H1 (cell line): ENCODE results near the gene RBFA. TPM values are rescaled to one million over a fixed set of nuclear protein-coding genes. Genes with fewer than 3 reads are reported as not detected.
A peak's percentile ranks its signal among the peaks of the same experiment; 100 is the strongest.

Source experiments
- CTCF ChIA-PET: fragments of 300-600 bp; sonication (Branson Sonifier 250); formaldehyde crosslinking; loops from one replicate; lab custom pipeline; 2021; ENCODE audit not compliant: partially characterized antibody; lab: Charles Lee
- POLR2A ChIA-PET: fragments of 300-600 bp; sonication (Branson Sonifier 250); formaldehyde crosslinking; loops from one replicate; lab custom pipeline; 2021; ENCODE audit warnings: inconsistent platforms; ENCODE audit not compliant: partially characterized antibody; lab: Charles Lee
- DNase-seq, 2 experiments: peaks; one replicate each; pipeline versions ENCODE4 v3.0.0 to v3.0.0-alpha.2; 2010 to 2022; ENCODE audit warnings: low spot score in 2 of 2, low read depth in 1 of 2, mixed read lengths in 1 of 2
- FAIRE-seq: peaks from 2 replicates; lab custom pipeline; 2011; peaks lifted over from hg19 to GRCh38; lab: Jason Lieb, UNC
- H2AFZ ChIP-seq: 2 replicates; pipeline ENCODE4 v1.8.1; 2012; ENCODE audit warnings: low read length, inconsistent platforms
- H2AK5ac ChIP-seq: 2 replicates; pipeline ENCODE4 v1.6.1; 2013; ENCODE audit warnings: low read depth, low read length
- H2BK120ac ChIP-seq: replicated peaks from 2 replicates; pipeline ENCODE3; 2013; ENCODE audit warnings: low read depth, low read length, inconsistent platforms
- H2BK12ac ChIP-seq: 2 replicates; pipeline ENCODE4 v1.6.1; 2013; ENCODE audit warnings: low read depth, low read length
- H2BK15ac ChIP-seq: 2 replicates; pipeline ENCODE4 v1.6.1; 2013; ENCODE audit warnings: low read length
- H2BK20ac ChIP-seq: 2 replicates; pipeline ENCODE4 v1.6.1; 2013; ENCODE audit warnings: low read length
- H2BK5ac ChIP-seq: 2 replicates; pipeline ENCODE4 v1.6.1; 2013; ENCODE audit warnings: low read depth, low read length
- H3K14ac ChIP-seq: 2 replicates; pipeline ENCODE4 v1.6.1; 2013; ENCODE audit warnings: inconsistent platforms; ENCODE audit not compliant: insufficient read length
- H3K18ac ChIP-seq: 2 replicates; pipeline ENCODE4 v1.6.1; 2013; ENCODE audit warnings: low read length; ENCODE audit errors: extremely low read depth
- H3K23ac ChIP-seq: 2 replicates; pipeline ENCODE4 v1.6.1; 2013; ENCODE audit warnings: inconsistent platforms; ENCODE audit not compliant: insufficient read length
- H3K23me2 ChIP-seq: 2 replicates; pipeline ENCODE4 v1.6.1; 2013; ENCODE audit warnings: low read depth, low read length
- H3K27ac ChIP-seq: 2 replicates; pipeline ENCODE4 v1.6.1; 2011; ENCODE audit warnings: low read depth, low read length, inconsistent platforms
- H3K27me3 ChIP-seq, 4 experiments: replicated peaks in 1 of 4; 1 replicate in 1 of 4; 2 replicates in 3 of 4; pipeline versions ENCODE4 v1.6.1 to v1.8.1; 2011 to 2013; ENCODE audit warnings: low read length in 3 of 4, mild to moderate bottlenecking in 3 of 4, inconsistent platforms in 2 of 4, mixed read lengths in 2 of 4, moderate library complexity in 1 of 4; ENCODE audit not compliant: control insufficient read depth in 3 of 4, insufficient read depth in 3 of 4; ENCODE audit errors: extremely low read depth in 1 of 4
- H3K36me3 ChIP-seq, 4 experiments: 2 replicates each; pipeline versions ENCODE4 v1.6.1 to v1.8.1; 2011 to 2013; ENCODE audit warnings: mild to moderate bottlenecking in 4 of 4, low read length in 3 of 4, moderate library complexity in 2 of 4, control low read depth in 1 of 4, inconsistent platforms in 1 of 4; ENCODE audit not compliant: insufficient read depth in 4 of 4, control insufficient read depth in 2 of 4
- H3K4ac ChIP-seq: replicated peaks from 2 replicates; pipeline ENCODE3; 2013; ENCODE audit warnings: low read length, low read depth, mixed read lengths, inconsistent platforms; ENCODE audit not compliant: insufficient read length
- H3K4me1 ChIP-seq, 4 experiments: replicated peaks in 1 of 4; 1 replicate in 1 of 4; 2 replicates in 3 of 4; pipeline versions ENCODE4 v1.6.1 to v1.8.1; 2011 to 2013; ENCODE audit warnings: low read length in 3 of 4, inconsistent platforms in 2 of 4, mixed read lengths in 1 of 4; ENCODE audit not compliant: insufficient read depth in 4 of 4, control insufficient read depth in 3 of 4
- H3K4me2 ChIP-seq, 2 experiments: 2 replicates each; pipeline versions ENCODE4 v1.6.1 to v1.8.1; 2011 to 2013; ENCODE audit warnings: low read depth in 2 of 2, low read length in 2 of 2, control low read depth in 1 of 2, inconsistent platforms in 1 of 2, mild to moderate bottlenecking in 1 of 2; ENCODE audit not compliant: insufficient read depth in 1 of 2
- H3K4me3 ChIP-seq, 4 experiments: fragments of 200-600, 300-600 bp in 1 of 4; sonication (generic), shearing (Covaris generic), sonication (Bioruptor Twin) in 1 of 4; 2 replicates each; pipeline versions ENCODE4 v1.5.1 to v1.8.1; 2011 to 2016; ENCODE audit warnings: low read length in 4 of 4, low read depth in 3 of 4, control low read depth in 2 of 4, inconsistent platforms in 2 of 4, mild to moderate bottlenecking in 2 of 4, mixed read lengths in 1 of 4, moderate library complexity in 1 of 4; ENCODE audit not compliant: insufficient read depth in 2 of 4; ENCODE audit errors: extremely low read depth in 1 of 4
- H3K56ac ChIP-seq: replicated peaks from 2 replicates; pipeline ENCODE3; 2013; ENCODE audit warnings: low read depth, mild to moderate bottlenecking, mixed read lengths, low read length, inconsistent platforms; ENCODE audit not compliant: insufficient read length
- H3K79me1 ChIP-seq: 2 replicates; pipeline ENCODE4 v1.6.1; 2013; ENCODE audit warnings: low read depth, low read length, control low read depth
- H3K79me2 ChIP-seq, 2 experiments: 2 replicates each; pipeline versions ENCODE4 v1.6.1 to v1.8.1; 2012 to 2013; ENCODE audit warnings: low read length in 2 of 2, mild to moderate bottlenecking in 2 of 2, inconsistent platforms in 1 of 2; ENCODE audit not compliant: insufficient read depth in 2 of 2, control insufficient read depth in 1 of 2
- H3K9ac ChIP-seq, 4 experiments: replicated peaks in 1 of 4; 1 replicate in 1 of 4; 2 replicates in 3 of 4; pipeline versions ENCODE4 v1.6.1 to v1.8.1; 2011 to 2013; ENCODE audit warnings: low read depth in 3 of 4, low read length in 3 of 4, control low read depth in 2 of 4, mild to moderate bottlenecking in 2 of 4, moderate library complexity in 2 of 4, inconsistent platforms in 1 of 4; ENCODE audit errors: extremely low read depth in 1 of 4
- H3K9me3 ChIP-seq, 2 experiments: 2 replicates each; pipeline versions ENCODE4 v1.6.1 to v1.8.1; 2012 to 2013; ENCODE audit warnings: mild to moderate bottlenecking in 2 of 2, moderate library complexity in 2 of 2, control low read depth in 1 of 2, inconsistent platforms in 1 of 2, low read depth in 1 of 2, low read length in 1 of 2, mixed read lengths in 1 of 2; ENCODE audit not compliant: insufficient read depth in 2 of 2
- H4K20me1 ChIP-seq, 2 experiments: replicated peaks in 1 of 2; 2 replicates each; pipeline versions ENCODE3 to v1.8.1; 2011 to 2013; ENCODE audit warnings: inconsistent platforms in 2 of 2, low read length in 2 of 2, mild to moderate bottlenecking in 1 of 2; ENCODE audit not compliant: insufficient read depth in 2 of 2, control insufficient read depth in 1 of 2
- H4K5ac ChIP-seq: 2 replicates; pipeline ENCODE4 v1.6.1; 2013; ENCODE audit warnings: low read length, low read depth, mixed read lengths, inconsistent platforms; ENCODE audit not compliant: insufficient read length
- H4K8ac ChIP-seq: 2 replicates; pipeline ENCODE4 v1.8.0; 2013; ENCODE audit warnings: mild to moderate bottlenecking, moderate library complexity, low read length, inconsistent platforms; ENCODE audit not compliant: insufficient read depth; ENCODE audit errors: extremely low read depth
- H4K91ac ChIP-seq: replicated peaks from 2 replicates; pipeline ENCODE3; 2013; ENCODE audit warnings: low read length, mixed read lengths, inconsistent platforms; ENCODE audit not compliant: insufficient read length
- CTBP2 ChIP-seq: IDR thresholded peaks from 2 replicates; pipeline ENCODE4 v1.7.0; 2011; ENCODE audit warnings: borderline replicate concordance, mild to moderate bottlenecking, moderate library complexity, mixed read lengths, low read length; ENCODE audit not compliant: insufficient read depth, insufficient read length
- EGR1 ChIP-seq: IDR thresholded peaks from 2 replicates; pipeline ENCODE4 v1.6.1; 2011; ENCODE audit warnings: low read depth, low read length, borderline replicate concordance
- EZH2 ChIP-seq: fragments of 200-600 bp; sonication (generic); IDR thresholded peaks from 2 replicates; pipeline ENCODE4 v1.7.1; 2012; ENCODE audit warnings: low read depth, mild to moderate bottlenecking, moderate library complexity, low read length, inconsistent platforms; ENCODE audit not compliant: severe bottlenecking
- FOSL1 ChIP-seq: IDR thresholded peaks from 2 replicates; pipeline ENCODE4 v1.6.1; 2011; ENCODE audit warnings: mild to moderate bottlenecking, low read depth, low read length, moderate library complexity; ENCODE audit not compliant: insufficient read depth
- GTF2F1 ChIP-seq: IDR thresholded peaks from 2 replicates; pipeline ENCODE4 v1.6.1; 2012; ENCODE audit warnings: low read depth, low read length, improper control_type of control experiment, borderline replicate concordance
- JUND ChIP-seq: IDR thresholded peaks from 2 replicates; pipeline ENCODE4 v1.6.1; 2011; ENCODE audit warnings: mild to moderate bottlenecking, improper control_type of control experiment, low read length
- KDM4A ChIP-seq: IDR thresholded peaks from one replicate; pipeline ENCODE4 v1.7.1; 2012; ENCODE audit warnings: low read depth, mild to moderate bottlenecking, moderate library complexity, low read length, inconsistent platforms; ENCODE audit not compliant: severe bottlenecking
- RXRA ChIP-seq: IDR thresholded peaks from 2 replicates; pipeline ENCODE4 v1.6.1; 2011; ENCODE audit warnings: low read depth, mild to moderate bottlenecking, low read length, moderate library complexity; ENCODE audit not compliant: insufficient read depth
- SIRT6 ChIP-seq: IDR thresholded peaks from one replicate; pipeline ENCODE4 v1.7.1; 2012; ENCODE audit warnings: low read length, inconsistent platforms
- SP2 ChIP-seq: IDR thresholded peaks from 2 replicates; pipeline ENCODE4 v1.6.1; 2012; ENCODE audit warnings: mild to moderate bottlenecking, low read length, inconsistent platforms
- TAF1 ChIP-seq: IDR thresholded peaks from 2 replicates; pipeline ENCODE4 v1.6.1; 2011; ENCODE audit warnings: mild to moderate bottlenecking, low read depth, low read length
- TBP ChIP-seq: IDR thresholded peaks from 2 replicates; pipeline ENCODE4 v1.6.1; 2011; ENCODE audit warnings: low read depth, low read length, improper control_type of control experiment
- TCF12 ChIP-seq: IDR thresholded peaks from 2 replicates; pipeline ENCODE4 v1.6.1; 2011; ENCODE audit warnings: low read depth, mild to moderate bottlenecking, low read length
- TEAD4 ChIP-seq: IDR thresholded peaks from 2 replicates; pipeline ENCODE4 v1.6.1; 2012; ENCODE audit warnings: low read depth, low read length, inconsistent platforms, mixed read lengths
- ZNF274 ChIP-seq: IDR thresholded peaks from 2 replicates; pipeline ENCODE4 v1.7.0; 2012; ENCODE audit warnings: low read length, borderline replicate concordance; ENCODE audit errors: extremely low read depth
- WGBS, 2 experiments: shearing (Covaris generic) in 1 of 2; methylation state at CpG; one replicate each; pipeline versions ENCODE4 v1.1.6 to v1.1.7; 2013 to 2015; ENCODE audit warnings: low lambda C conversion rate in 2 of 2, mixed read lengths in 2 of 2, inconsistent platforms in 1 of 2, low coverage in 1 of 2, missing lambda C conversion rate in 1 of 2; ENCODE audit not compliant: insufficient replicate concordance in 2 of 2, insufficient coverage in 1 of 2, insufficient read length in 1 of 2; ENCODE audit errors: extremely low coverage in 1 of 2, missing lambda C conversion rate in 1 of 2; 5-methylcytosine and 5-hydroxymethylcytosine counted together
- polyA plus RNA-seq, 7 experiments: library from polyadenylated mRNA; depleted of rRNA in 3 of 7; stranded (reverse) in 5 of 7; unstranded in 2 of 7; fragments of >200 nt in 5 of 7; fragments of 200-250 nt in 2 of 7; gene quantifications; 1 replicate in 5 of 7; 2 replicates in 1 of 7; 4 replicates in 1 of 7; pipeline versions ENCODE4 v1.2.1 to v1.2.3, GENCODE V29; 2011 to 2013; ENCODE audit warnings: missing spikeins in 2 of 7, mixed read lengths in 2 of 7
- total RNA-seq: library from RNA; stranded (reverse); fragmentation: NEBNext Ultra II Directional; extraction: Animal tissue kit (Norgen Biotek cat#: 25700); gene quantifications from 2 replicates; pipeline ENCODE4 v1.2.1, GENCODE V29; 2021

RBFA gene
- total and polyA plus RNA-seq, 2 of the 8 experiments (the other 6 are each of a cell fraction or from before 2014, with no cell fraction given), result 19.2 to 29.5 TPM

DNA sequence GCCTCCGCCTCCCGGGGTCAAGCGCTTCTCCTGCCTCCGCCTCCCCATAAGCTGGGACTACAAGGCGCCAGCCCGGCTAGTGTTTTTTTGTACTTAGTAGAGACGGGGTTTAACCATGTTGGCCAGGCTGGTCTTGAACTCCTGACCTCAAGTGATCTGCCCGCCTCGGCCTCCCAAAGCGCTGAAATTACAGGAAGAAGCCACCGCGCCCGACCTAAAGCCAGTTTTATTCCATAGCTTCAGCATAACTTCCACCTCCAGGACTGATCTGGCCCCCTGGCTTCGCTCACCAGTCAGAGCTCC lies 45.1 kb upstream of the RBFA start:
- H3K23me2 ChIP-seq, result peaks cover 5% of the 10 kb centered on the region; the same call in 1 of the 2 replicates
- H3K4me2 ChIP-seq, result peak overlapping the region; percentile 74 to 82
- no peak overlapping the region for H2BK5ac ChIP-seq
- ChIA-PET CTCF (interaction anchor here (0.7 to 1.0 kb wide), 3 partner anchors 42 to 1824 kb away, joined by 3 read pairs; no protein-coding TSS in a partner anchor), POLR2A (interaction anchor here (0.6 to 2.2 kb wide), 9 partner anchors 10 to 60 kb away, joined by 3 to 11 read pairs (median 3); no protein-coding TSS in a partner anchor)
- no peak overlapping the region for H2BK120ac ChIP-seq
- 0 out of 2 replicates have a peak, but pooled peaks cover 5% of the 10 kb centered on the region for H3K79me1 ChIP-seq
- no peak overlapping the region for H3K4ac ChIP-seq
- H3K79me2 ChIP-seq, result peaks cover 24 to 41% of the 10 kb centered on the region in 2 experiments
- no peak overlapping the region for H2BK15ac ChIP-seq
- H3K56ac ChIP-seq, result no peak overlapping the region
- H3K4me3 ChIP-seq, result peak overlapping the region; percentile 64 to 94 (median 86)
- no peaks in the 10 kb centered on the region for H3K27me3 ChIP-seq
- H3K27ac ChIP-seq, result no peak overlapping the region
- no peak overlapping the region for H2AFZ ChIP-seq
- DNase-seq (no peak), FAIRE-seq (no peak)
- H4K20me1 ChIP-seq, result peaks cover 6 to 11% of the 10 kb centered on the region in 2 experiments
- no peak overlapping the region for H3K18ac ChIP-seq
- peaks cover 3 to 20% (median 8%) of the 10 kb centered on the region in 4 experiments; a peak in 5 of 8 replicates for H3K36me3 ChIP-seq
- H4K8ac ChIP-seq, result no peak overlapping the region
- H3K14ac ChIP-seq, result no peak overlapping the region
- 86% methylated on average over 14 of the region's 14 CpGs; no CpG with 5 or more reads in 1 of the 2 experiments for whole genome bisulfite sequencing, 2 experiments
- H2BK12ac ChIP-seq, result no peak overlapping the region
- H3K9me3 ChIP-seq, result no peaks in the 10 kb centered on the region
- peaks cover 0 to 5% (median 3%) of the 10 kb centered on the region in 4 experiments; a peak in 4 of 7 replicates for H3K4me1 ChIP-seq
- no peak overlapping the region for H4K91ac ChIP-seq
- no peak overlapping the region for H2AK5ac ChIP-seq
- no peak overlapping the region for H4K5ac ChIP-seq
- no peak overlapping the region for H3K23ac ChIP-seq
- no peak overlapping the region for H2BK20ac ChIP-seq
- H3K9ac ChIP-seq, result no peak overlapping the region; a peak in 2 of 7 replicates
- TF ChIP-seq SIRT6 (no peak), FOSL1 (no peak), KDM4A (no peak), TCF12 (no peak), JUND (no peak), EGR1 (no peak), TBP (no peak), TAF1 (no peak), EZH2 (no peak), SP2 (no peak), CTBP2 (no peak), ZNF274 (no peak), TEAD4 (no peak), GTF2F1 (no peak), RXRA (no peak)
